OCI-LY1 (cell line): ENCODE data around the gene KRTAP10-5.

Experiments used
- CTCF ChIP-seq: fragments of 200-600 bp; sonication (generic), shearing (Covaris generic); IDR thresholded peaks from 2 replicates; pipeline ENCODE4 v1.5.1; 2017; ENCODE audit warnings: mild to moderate bottlenecking, antibody characterized with exemption, low read length, moderate library complexity, mixed read lengths
- EZH2 ChIP-seq: fragments of 200-600 bp; sonication (generic), shearing (Covaris generic); IDR thresholded peaks from 2 replicates; pipeline ENCODE4 v1.8.0; 2017; ENCODE audit warnings: borderline replicate concordance, mixed run types, mild to moderate bottlenecking, antibody characterized with exemption, low read length, moderate library complexity, mixed read lengths

- no peak for TF ChIP-seq CTCF
- TF ChIP-seq EZH2, result no peak
These were observed 28.3 kb downstream of the KRTAP10-5 start for GRCh38 chr21:44552136-44552535.
